ENCODE data around the gene KCNJ15. TPM values are rescaled to one million over a fixed set of nuclear protein-coding genes. Genes with fewer than 3 reads are reported as not detected.

Gene KCNJ15
- total RNA-seq, 1 donor from 2014 or later, result 3.9 TPM

GRCh38 chr21:38322311-38322950 lies 65.6 kb downstream of the KCNJ15 start:
- Mint-ChIP-seq H3K4me1 (ENCODE audit: unreplicated experiment) (peaks cover 19% of the 10 kb centered on the region), H3K4me3 (no peak overlapping the region), H3K9me3 (peaks cover 8% of the 10 kb centered on the region), H3K27ac (no peak overlapping the region), H3K36me3 (no peaks in the 10 kb centered on the region), H3K27me3 (peaks cover 3% of the 10 kb centered on the region)
- TF ChIP-seq, protein P1, sequence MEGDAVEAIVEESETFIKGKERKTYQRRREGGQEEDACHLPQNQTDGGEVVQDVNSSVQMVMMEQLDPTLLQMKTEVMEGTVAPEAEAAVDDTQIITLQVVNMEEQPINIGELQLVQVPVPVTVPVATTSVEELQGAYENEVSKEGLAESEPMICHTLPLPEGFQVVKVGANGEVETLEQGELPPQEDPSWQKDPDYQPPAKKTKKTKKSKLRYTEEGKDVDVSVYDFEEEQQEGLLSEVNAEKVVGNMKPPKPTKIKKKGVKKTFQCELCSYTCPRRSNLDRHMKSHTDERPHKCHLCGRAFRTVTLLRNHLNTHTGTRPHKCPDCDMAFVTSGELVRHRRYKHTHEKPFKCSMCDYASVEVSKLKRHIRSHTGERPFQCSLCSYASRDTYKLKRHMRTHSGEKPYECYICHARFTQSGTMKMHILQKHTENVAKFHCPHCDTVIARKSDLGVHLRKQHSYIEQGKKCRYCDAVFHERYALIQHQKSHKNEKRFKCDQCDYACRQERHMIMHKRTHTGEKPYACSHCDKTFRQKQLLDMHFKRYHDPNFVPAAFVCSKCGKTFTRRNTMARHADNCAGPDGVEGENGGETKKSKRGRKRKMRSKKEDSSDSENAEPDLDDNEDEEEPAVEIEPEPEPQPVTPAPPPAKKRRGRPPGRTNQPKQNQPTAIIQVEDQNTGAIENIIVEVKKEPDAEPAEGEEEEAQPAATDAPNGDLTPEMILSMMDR (conservative IDR thresholded peaks at IDR 0.05), result no peak
- no peak for DNase-seq (ENCODE audit: extremely low spot score, unreplicated experiment)

DNA sequence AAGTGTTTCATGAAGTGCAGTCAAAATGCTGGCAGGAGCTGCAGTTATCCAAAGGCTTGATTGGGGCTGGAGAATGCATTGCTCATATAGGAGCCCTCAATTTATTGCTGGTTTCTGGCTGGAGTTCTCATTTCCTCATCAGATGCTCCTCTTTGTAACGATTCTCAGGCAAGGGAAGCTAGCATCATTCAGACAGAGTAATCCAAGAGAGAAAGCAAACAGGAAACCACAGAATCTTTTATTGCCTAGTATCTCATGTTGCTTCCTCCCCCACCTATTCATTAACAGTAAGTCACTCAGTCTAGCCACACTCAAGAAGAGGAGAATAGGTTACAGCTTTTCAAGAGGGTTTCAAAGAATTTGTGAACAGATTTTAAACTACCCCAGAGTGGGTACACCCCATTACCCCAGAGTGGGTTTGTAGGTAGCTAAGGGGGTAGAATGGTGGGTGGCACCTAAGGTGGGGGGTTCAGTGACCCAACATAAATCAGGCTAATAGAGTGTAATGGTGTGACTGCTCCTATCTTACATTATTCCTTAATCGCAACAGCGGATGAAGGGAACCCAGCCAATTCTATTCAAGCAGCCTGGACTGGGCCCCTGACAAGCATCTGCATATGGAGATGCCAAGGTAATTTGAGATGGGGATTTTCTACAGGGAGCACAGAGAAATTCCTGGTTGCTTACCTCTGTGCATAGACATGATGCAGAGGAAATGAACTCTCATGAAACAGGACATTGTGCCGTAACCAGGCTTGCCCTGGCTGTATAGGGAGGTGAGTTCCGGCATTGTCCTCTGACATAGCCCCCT lies 67.1 kb downstream of the KCNJ15 start:
- no peak overlapping the region for H3K4me3 Mint-ChIP-seq
- DNase-seq (ENCODE audit: extremely low spot score, unreplicated experiment), result no peak

DNA sequence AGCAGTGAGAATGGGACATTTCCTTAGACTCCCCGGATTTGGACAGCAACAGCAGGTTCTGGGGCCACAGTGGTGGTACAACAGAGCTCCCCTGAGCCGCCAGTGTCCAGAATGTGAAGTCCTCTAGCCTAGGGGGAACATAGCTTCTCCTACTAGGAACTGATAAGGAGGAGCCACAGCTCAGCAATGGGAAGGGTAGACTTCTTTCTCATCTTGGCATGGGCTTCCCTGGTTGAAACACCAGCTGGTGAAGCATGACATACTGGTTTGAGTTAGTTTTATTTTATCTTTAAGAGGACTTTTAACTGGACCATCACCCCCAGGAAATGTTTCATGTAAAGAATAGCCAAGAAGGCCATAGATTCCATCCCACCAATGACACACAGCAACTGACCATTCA lies 68.4 kb downstream of the KCNJ15 start:
- Mint-ChIP-seq H3K27me3 (peaks cover 3% of the 10 kb centered on the region), H3K27ac (no peak overlapping the region), H3K36me3 (no peaks in the 10 kb centered on the region), H3K4me3 (no peak overlapping the region), H3K4me1 (ENCODE audit: unreplicated experiment) (peaks cover 23% of the 10 kb centered on the region), H3K9me3 (no peaks in the 10 kb centered on the region)
- TF ChIP-seq, protein P1 (conservative IDR thresholded peaks at IDR 0.05), result no peak
- no peak for DNase-seq (ENCODE audit: extremely low spot score, unreplicated experiment)

More for the DNA sequence above, 67.1 kb downstream of the KCNJ15 start:
- Mint-ChIP-seq H3K27me3 (peaks cover 3% of the 10 kb centered on the region), H3K9me3 (peaks cover 5% of the 10 kb centered on the region), H3K27ac (no peak overlapping the region), H3K4me1 (ENCODE audit: unreplicated experiment) (peaks cover 20% of the 10 kb centered on the region), H3K36me3 (no peaks in the 10 kb centered on the region)
- TF ChIP-seq, protein P1 (conservative IDR thresholded peaks at IDR 0.05), result no peak

- Mint-ChIP-seq H3K36me3 (no peaks in the 10 kb centered on the region), H3K4me1 (ENCODE audit: unreplicated experiment) (peaks cover 23% of the 10 kb centered on the region), H3K27me3 (peaks cover 3% of the 10 kb centered on the region), H3K9me3 (no peaks in the 10 kb centered on the region), H3K4me3 (no peak overlapping the region), H3K27ac (no peak overlapping the region)
- DNase-seq (ENCODE audit: extremely low spot score, unreplicated experiment), result no peak
- TF ChIP-seq, protein P1 (conservative IDR thresholded peaks at IDR 0.05), result no peak
Measured at GRCh38 chr21:38325731-38326420, 69.1 kb downstream of the KCNJ15 start.

GRCh38 chr21:38326429-38326828 lies 69.6 kb downstream of the KCNJ15 start:
- TF ChIP-seq, protein P1 (conservative IDR thresholded peaks at IDR 0.05), result no peak
- no peak overlapping the region for H3K27ac Mint-ChIP-seq
- H3K36me3 Mint-ChIP-seq, result no peaks in the 10 kb centered on the region
- H3K4me1 Mint-ChIP-seq (ENCODE audit: unreplicated experiment), result peaks cover 23% of the 10 kb centered on the region
- H3K4me3 Mint-ChIP-seq, result no peak overlapping the region
- DNase-seq (ENCODE audit: extremely low spot score, unreplicated experiment), result no peak
- H3K27me3 Mint-ChIP-seq, result peaks cover 3% of the 10 kb centered on the region
- no peaks in the 10 kb centered on the region for H3K9me3 Mint-ChIP-seq

All from type B pancreatic cell (in vitro differentiated cells).